ENCODE results near the gene WBP2.
"Not testable (repeated sequence)": the region's sequence is repeated elsewhere in the genome, so short reads cannot be mapped to it uniquely, and the experiment has no call there.

The WBP2 gene

DNA sequence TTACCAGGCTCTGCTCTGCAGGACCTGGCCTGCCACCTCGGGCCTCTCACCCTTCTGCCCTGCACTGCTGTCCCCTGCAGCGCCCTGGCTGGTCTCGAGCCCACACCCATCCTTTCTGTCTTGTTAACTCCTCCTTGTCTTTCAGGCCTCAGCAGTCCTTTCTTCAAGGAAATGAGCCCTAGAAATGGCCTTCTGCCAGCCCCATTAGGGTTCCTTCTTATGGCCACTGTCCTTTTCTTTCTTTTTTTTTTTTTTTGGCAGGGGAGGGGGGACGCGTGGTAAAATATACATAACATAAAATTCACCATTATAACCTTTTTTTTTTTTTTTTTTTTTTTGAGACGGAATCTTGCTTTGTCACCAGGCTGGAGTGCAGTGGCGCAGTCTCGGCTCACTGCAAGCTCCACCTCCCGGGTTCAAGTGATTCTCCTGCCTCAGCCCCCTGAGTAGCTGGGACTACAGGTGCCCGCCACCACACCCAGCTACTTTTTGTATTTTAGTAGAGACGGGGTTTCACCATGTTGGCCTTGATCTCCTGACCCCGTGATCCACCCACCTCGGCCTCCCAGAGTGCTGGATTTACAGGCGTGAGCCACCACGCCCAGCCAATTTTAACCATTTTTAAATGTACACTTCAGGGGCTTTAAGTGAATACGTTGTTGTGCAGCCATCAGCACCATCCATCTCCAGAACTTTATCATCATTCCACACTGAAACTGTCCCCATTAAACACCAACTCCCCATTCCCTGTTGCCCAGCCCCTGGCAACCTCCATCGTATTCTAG is 10.5 kb upstream of the WBP2 start:
- FAIRE-seq = not testable (repeated sequence)

DNA sequence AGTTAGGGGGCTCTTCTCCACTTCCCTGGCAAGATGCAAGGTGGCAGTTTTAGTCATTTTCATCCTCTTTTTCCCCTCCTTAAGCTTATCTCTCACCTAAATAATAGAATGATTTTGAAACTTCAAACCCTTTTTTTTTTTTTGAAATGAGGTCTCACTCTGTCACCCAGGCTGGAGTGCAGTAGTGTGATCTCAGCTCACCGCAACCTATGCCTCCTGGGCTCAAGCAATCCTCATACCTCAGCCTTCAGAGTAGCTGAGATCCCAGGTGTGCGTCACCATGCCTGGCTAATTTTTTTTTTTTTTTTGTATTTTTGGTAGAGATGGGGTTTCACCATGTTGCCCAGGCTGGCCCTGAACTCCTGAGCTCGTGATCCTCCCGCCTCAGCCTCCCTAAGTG is 9.8 kb upstream of the WBP2 start:
- FAIRE-seq = not testable (repeated sequence)

DNA sequence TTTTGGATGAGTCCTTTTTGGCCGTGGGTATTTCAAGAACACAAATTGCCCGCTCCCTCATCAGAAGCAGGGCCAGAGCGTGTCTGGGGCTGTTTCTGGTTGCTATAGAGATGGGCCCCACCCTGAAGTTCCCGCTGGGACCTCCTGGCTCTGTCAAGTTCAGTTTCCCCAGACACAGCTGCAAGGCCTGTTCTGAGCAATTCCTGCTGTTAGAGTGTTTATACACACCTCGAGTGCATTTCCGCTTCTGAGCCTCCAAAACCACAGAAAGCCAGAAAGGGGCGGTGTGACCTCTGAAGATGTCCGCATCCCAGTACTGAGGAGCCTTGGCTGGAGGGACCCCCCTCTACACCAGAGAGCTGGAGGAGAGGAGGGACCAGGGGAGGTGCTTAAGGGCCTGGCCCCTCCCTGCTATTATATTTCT is 9.3 kb upstream of the WBP2 start:
- FAIRE-seq = no peak

DNA sequence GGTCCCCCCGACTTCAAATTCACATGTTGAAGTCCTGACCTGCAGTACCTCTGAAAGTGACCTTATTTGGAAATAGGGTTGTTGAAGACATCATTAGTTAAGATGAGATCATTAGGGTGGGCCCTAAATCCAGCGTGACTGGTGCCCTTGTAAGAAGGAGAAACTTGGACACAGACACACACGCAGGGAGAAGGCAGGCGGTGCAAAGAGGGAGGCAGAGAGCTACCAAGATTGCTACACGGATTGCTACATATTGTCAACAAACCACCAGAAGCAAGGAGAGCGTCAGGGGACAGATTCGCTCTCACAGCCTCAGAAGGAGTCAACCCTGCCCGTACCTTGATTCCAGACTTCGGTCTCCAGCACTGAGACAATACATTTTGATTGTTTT is 6.8 kb upstream of the WBP2 start:
- FAIRE-seq = no peak

GRCh38 chr17:75859358-75859757 is 4.2 kb upstream of the WBP2 start:
- FAIRE-seq = not testable (repeated sequence)

GRCh38 chr17:75856062-75856756 is 1.1 kb upstream of the WBP2 start:
- no peak for FAIRE-seq

DNA sequence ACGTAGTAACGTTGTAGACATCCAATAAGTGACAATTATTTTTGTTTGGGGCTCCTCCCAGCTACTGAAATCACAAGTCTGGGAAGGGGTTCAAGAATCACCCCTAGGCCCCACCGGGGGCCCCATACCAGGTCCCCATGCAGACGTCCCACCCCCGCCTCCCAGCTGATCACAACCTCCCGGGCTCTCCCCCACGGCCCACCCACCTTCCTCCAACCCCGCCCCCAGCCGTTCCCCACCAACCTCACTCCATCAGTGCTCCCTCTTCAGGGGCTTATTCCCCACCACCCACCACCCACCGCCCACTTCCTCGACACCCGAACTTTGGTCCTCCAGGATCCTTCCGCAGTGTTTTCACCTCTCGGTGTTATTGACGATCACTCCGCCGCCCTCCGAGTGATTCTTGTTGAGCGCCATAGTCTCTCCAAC is 240 bp downstream of the WBP2 start:
- no peak for FAIRE-seq

GRCh38 chr17:75854101-75854748 is 910 bp downstream of the WBP2 start:
- no peak for FAIRE-seq

DNA sequence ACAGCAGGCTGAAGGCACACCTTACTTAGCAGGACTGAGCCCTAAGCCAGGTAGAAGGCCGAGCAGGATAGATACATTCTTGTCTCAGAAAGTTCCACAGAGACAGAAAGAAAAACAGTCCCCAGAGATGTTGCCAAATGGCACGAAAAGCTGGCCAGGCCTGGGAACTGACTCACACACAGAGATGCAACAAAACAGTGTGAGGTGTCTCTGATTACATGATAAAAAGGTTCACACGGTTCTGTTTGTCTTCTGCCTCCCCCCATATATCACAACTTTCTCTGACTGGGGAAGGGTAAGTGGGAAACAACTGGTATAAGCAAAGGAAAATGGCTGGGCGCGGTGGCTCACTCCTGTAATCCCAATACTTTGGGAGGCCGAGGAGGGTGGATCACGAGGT is 1.7 kb downstream of the WBP2 start:
- no peak for FAIRE-seq

DNA sequence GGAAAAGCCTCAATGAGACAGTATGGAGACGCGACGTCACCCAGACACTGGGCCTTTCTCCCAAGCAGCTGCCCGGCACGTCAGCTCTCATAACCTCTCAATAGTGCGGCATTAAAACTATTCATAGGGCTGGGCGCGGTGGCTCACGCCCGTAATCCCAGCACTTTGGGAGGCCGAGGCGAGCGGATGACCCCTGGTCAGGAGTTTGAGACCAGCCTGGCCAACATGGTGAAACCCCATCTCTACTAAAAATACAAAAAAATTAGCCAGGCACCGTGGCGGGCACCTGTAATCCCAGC is 3.5 kb downstream of the WBP2 start:
- FAIRE-seq = not testable (repeated sequence)

GRCh38 chr17:75850928-75851692 is 4.0 kb downstream of the WBP2 start:
- no peak for FAIRE-seq

GRCh38 chr17:75849724-75850123 is 5.4 kb downstream of the WBP2 start:
- FAIRE-seq = no peak

DNA sequence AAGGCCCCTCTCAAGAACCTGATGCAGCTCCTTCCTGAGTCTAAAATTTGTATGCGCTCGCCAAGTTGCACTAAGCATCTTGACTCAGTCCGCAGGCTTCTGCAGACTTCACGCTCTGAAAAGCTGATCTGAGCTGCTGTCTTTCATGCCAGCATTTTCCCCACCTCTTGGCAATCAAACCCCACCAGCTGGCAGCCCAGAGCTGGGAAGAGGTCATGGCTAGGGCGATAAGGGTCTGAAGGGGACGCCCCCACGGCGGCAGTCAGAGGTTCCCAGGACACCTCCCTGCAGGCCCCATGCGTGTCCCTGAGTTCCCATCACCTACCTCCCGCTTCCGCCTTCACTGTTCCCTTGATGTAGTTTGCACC is 5.9 kb downstream of the WBP2 start:
- FAIRE-seq = no peak

DNA sequence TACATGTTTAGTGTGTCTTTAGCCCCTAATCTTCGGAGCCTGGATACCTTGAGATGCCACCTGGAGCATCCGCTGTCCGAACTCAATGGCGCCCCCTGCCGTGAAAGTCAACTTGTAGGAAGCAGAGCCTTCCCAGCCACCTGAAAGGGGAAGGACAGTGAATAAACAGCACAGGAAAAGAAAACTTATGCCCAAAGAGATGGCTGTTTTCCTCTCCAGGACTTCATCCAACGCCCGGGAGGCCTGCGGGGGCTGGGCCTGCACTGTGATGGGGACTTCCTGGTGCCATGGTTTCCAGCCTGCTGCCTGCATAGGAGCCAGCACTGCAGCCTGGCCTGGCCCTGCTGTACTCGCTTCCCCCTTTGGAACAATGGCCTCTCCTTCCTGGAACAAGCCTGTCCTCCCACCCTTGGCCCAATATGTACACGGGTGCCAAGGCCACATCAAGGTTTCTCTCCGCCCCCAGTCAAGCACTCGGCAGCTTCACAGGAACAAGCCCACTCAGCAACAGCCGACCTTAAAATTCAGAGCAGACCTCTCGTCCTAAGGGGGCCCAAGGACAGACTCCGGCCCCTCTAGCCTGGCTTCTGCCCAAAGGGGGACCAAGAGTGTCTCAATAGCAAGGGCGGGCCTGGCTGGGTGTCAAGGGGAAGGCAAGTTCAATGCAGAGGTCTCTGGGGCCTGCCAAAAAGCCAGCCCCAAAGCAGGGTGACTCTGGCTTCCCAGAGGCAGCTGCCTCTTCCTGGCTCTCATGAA is 6.4 kb downstream of the WBP2 start:
- FAIRE-seq = peak; percentile 48

DNA sequence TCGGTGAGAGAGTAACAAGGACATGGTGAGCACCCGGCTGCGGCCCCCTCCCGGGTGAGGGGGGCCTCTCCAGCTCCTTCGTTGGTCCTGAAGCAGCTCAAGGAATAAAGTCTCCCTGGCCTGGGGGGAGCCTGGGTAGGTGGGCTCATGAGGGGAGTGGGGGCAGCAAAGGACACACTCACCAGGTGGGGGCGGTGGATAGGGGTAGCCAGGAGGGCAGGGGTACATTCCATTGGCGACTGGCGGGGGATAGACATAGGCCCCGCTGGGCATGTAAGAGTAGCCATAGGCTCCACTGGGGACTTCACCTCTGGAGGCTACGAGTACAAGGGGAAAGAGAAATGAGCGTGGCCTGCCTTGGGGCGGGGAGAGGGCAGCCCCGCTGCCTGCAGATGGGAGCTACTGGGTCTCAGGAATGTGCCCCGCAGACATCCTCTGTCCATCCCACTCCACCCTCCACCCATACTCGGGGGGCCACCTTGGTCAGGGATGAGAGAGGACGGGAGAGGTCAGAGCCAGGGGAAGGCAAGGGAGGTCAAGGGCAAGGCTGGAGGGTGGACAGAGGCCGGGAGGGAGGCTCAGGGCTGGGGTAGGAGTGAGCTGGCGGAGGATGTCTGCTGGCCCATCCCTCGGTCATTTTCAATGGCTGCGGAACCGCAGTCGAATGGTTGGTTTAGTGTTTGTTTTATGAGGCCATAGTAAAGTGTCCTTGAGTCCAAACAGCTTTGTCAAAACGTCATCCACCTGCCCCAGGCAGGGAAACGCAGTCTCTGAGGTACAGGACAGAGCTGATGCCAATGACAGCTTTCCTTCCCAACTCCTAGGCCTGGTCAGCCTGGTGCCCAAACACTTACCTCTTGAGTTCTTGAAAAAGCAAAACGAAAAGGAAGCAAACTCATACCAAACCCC is 7.3 kb downstream of the WBP2 start:
- FAIRE-seq = no peak

DNA sequence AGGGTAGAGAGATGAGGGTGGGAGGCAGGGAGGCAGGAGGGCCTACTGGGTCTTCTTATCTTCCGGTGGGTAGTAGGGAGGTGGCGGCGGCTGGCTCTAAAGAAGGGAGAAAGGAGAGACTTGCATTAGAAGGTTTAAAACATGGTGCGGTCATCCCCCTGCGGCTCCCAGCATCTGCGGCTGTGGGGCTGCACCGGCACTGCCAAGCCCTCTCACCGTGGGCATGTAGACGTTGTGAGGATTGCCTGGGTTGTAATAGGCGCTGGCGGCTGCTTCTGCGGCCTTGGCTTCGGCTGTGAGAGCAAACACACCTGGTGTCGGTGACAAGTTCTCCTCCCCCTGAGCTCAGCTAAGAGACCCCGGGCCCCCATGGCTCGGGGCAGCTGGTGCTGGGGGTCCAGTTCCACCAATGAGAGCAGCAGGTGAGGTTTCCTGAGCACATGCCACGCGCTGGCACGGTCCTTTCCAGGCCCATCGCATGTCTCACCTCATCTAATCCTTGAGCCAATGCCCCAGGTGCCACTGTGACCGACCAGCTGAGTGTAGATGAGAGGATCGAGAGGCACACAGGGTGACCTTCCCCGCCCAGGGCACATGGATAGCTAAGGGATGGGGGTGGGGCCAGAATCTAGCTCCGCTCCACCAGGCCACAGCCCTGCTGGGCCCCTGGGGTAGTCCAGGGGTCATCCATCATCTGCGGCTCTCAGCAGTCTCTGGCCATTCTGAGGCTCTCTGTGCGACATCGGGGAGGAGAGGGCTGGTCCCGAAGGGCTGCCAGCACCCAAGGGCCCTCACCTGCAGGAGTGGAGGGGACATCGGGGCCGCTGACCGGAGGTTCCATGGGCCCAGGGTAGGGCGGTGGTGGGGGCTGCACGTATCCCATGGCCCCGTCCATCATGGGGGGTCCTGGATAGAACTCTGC is 8.2 kb downstream of the WBP2 start:
- no peak for FAIRE-seq

DNA sequence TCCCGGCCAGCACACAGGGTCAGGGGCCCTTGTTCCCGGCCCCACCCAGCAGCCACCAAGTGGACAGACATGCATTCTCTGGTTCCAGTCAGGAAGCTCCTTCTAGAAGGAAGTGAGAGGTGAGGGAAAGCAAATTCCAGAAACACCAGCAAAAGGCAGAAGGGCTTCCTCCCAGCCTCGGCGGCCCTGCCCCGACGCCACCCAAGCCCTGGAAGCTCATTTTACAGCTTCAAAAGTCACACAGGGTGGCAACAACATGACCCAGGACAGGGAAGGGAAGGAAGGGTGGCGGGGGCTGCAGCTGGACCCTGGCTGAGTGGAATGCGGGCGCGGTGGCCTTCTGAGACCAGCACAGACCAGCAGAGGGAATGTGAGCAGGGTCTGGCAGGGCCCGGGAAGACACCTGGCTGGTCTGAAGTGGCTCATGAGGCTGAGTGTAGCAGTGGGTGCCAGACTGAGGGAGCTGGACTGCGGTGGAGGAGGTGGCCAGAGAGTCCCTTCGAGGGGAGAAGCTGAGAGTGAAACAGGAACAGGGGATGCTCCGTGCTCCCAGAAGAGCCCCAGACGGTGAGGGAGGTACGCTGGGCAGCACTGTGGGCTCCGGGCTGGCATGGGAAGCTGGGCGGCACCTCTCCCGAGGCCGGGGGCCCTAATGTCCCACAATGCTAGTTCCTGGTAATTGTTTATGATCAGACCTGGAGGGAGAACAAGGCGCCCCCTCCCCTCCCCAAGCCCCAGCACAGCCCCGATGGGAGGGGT is 9.0 kb downstream of the WBP2 start:
- no peak for FAIRE-seq

- no peak for FAIRE-seq
These were observed 9.9 kb downstream of the WBP2 start for GRCh38 chr17:75845058-75845711.

DNA sequence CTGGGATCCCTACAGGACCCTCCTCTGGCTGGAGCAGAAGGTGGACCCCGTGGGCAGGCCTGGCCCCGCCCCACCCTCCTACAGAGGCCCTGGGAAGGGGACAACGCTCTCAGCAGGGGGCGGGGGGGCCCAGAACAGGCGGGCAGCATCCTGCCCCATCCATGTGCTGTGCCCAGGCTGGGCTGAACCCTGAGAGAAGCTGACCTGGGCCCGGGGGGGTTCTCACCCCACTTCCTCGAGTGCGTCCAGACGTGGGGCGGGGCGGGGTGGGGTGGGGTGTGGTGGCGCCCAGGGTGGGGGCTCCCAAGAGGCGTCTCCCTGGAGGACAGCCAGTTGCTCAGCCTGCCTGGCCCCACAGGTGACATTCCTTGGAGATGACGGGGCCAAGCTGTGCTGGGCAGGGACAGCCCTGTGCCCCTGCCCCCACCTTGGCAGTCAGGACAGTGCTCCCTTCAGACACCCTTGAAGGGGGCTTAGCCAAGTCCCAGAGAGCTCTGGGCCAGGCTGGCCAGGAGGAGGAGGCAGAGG is 10.5 kb downstream of the WBP2 start:
- no peak for FAIRE-seq

Data from G401.6 (cell line).